Panc1 (cell line): ENCODE data around the gene TTLL6. TPM values are rescaled to one million over a fixed set of nuclear protein-coding genes. Genes with fewer than 3 reads are reported as not detected.

Experiments used
- ATAC-seq: fragments of 200-7000 bp; cut with Tn5 transposase; 2 replicates; pipeline ENCODE4 v1.9.1; 2020; ENCODE audit warnings: mild to moderate bottlenecking, moderate library complexity
- BruUV-seq: library from RNA; stranded (reverse); fragments of 400-500 nt; replicated peaks from 2 replicates; lab custom pipeline; 2021; lab: Mats Ljungman, UMichigan
- CTCF ChIA-PET: fragments of 300-600 bp; sonication (Branson Sonifier 250); formaldehyde crosslinking; loops from one replicate; lab custom pipeline; 2022; ENCODE audit warnings: antibody characterized with exemption; lab: Charles Lee
- POLR2A ChIA-PET: fragments of 300-600 bp; sonication (Branson Sonifier 250); formaldehyde crosslinking; loops from one replicate; lab custom pipeline; 2022; ENCODE audit warnings: antibody characterized with exemption; lab: Charles Lee
- DNase-seq: peaks from one replicate; pipeline ENCODE4 v3.0.0-alpha.2; 2010; ENCODE audit warnings: low read depth, low spot score
- H3K27ac ChIP-seq: 2 replicates; pipeline ENCODE4 v1.5.1; 2011; ENCODE audit warnings: mild to moderate bottlenecking, low read length, inconsistent platforms
- H3K27me3 ChIP-seq: fragments of 200-500 bp; sonication (Bioruptor generic); 2 replicates; pipeline ENCODE4 v1.6.0; 2014; ENCODE audit warnings: low read length, inconsistent platforms; ENCODE audit not compliant: control insufficient read depth, insufficient read depth
- H3K36me3 ChIP-seq: fragments of 200-500 bp; sonication (Bioruptor generic); 2 replicates; pipeline ENCODE4 v1.5.1; 2014; ENCODE audit warnings: inconsistent platforms, mild to moderate bottlenecking, low read length, moderate library complexity; ENCODE audit not compliant: control insufficient read depth, insufficient read depth
- H3K4me1 ChIP-seq: 2 replicates; pipeline ENCODE4 v1.5.1; 2011; ENCODE audit warnings: inconsistent platforms, mild to moderate bottlenecking, low read length, moderate library complexity; ENCODE audit not compliant: control insufficient read depth, insufficient read depth
- H3K4me3 ChIP-seq, 2 experiments: 2 replicates each; pipeline ENCODE4 v1.5.1; 2011 to 2012; ENCODE audit warnings: low read depth in 2 of 2, low read length in 2 of 2, mild to moderate bottlenecking in 2 of 2, inconsistent platforms in 1 of 2, moderate library complexity in 1 of 2
- H3K9me3 ChIP-seq: fragments of 200-500 bp; sonication (Bioruptor generic); 2 replicates; pipeline ENCODE4 v1.5.1; 2014; ENCODE audit warnings: low read depth, mild to moderate bottlenecking, inconsistent platforms, low read length, moderate library complexity; ENCODE audit not compliant: control insufficient read depth, insufficient read depth
- CTCF ChIP-seq: fragments of 450-650 bp; IDR thresholded peaks from 2 replicates; pipeline ENCODE4 v1.5.1; 2017; ENCODE audit warnings: mild to moderate bottlenecking
- POLR2AphosphoS5 ChIP-seq: IDR thresholded peaks from 2 replicates; pipeline ENCODE4 v1.6.1; 2012; ENCODE audit warnings: mild to moderate bottlenecking, low read depth, low read length, moderate library complexity
- REST ChIP-seq, 2 experiments: IDR thresholded peaks; 2 replicates each; pipeline ENCODE4 v1.6.1; 2011 to 2012; ENCODE audit warnings: low read depth in 2 of 2, control low read depth in 1 of 2, low read length in 1 of 2, mild to moderate bottlenecking in 1 of 2, moderate library complexity in 1 of 2; ENCODE audit not compliant: insufficient read depth in 1 of 2
- SIN3A ChIP-seq: IDR thresholded peaks from 2 replicates; pipeline ENCODE4 v1.6.1; 2012; ENCODE audit warnings: low read depth, mild to moderate bottlenecking, low read length, moderate library complexity, borderline replicate concordance; ENCODE audit not compliant: insufficient read depth
- TCF7L2 ChIP-seq: IDR thresholded peaks from 2 replicates; pipeline ENCODE4 v1.6.1; 2011; ENCODE audit warnings: mild to moderate bottlenecking, low read depth, low read length, inconsistent platforms
- in situ Hi-C: cut with HindIII; loops from 2 replicates; pipeline ENCODE4 v1.10.0; 2016; ENCODE audit warnings: low sequenced_read_pairs, low pct_unique_long_range_greater_than_20kb
- intact Hi-C: fragments of 100-400 bp; cut with micrococcal nuclease; formaldehyde crosslinking; loops from one replicate; pipeline ENCODE4 v1.10.0; 2022; ENCODE audit not compliant: unreplicated experiment
- total RNA-seq: library from RNA; stranded (reverse); gene quantifications from one replicate; pipeline ENCODE4 v1.2.1, GENCODE V29; 2021; ENCODE audit not compliant: unreplicated experiment

TTLL6 gene
- total RNA-seq, 1 experiment from 2014 or later: 2.5 TPM

GRCh38 chr17:48724251-48725003 is 92.6 kb downstream of the TTLL6 start:
- TSS peak; percentile 83 for BruUV-seq
- H3K36me3 ChIP-seq: no peaks in the 10 kb centered on the region
- peaks cover 3% of the 10 kb centered on the region; the same call in 1 of the 2 replicates for H3K4me1 ChIP-seq
- H3K27ac ChIP-seq: no peak overlapping the region
- H3K9me3 ChIP-seq: no peaks in the 10 kb centered on the region
- H3K4me3 ChIP-seq: peak overlapping the region in 1 of 2 experiments; percentile 4; a peak in 1 of 4 replicates
- in situ Hi-C loops: no loop called here
- ChIA-PET CTCF (interaction anchor here (0.6 to 4.6 kb wide), 27 partner anchors 10 to 311 kb away, joined by 3 to 98 read pairs (median 4); no protein-coding TSS in a partner anchor), POLR2A (interaction anchor here (0.6 kb wide), 2 partner anchors 11 to 183 kb away, joined by 3 to 11 read pairs; no protein-coding TSS in a partner anchor)
- peak; percentile 22 for DNase-seq
- TF ChIP-seq REST (IDR thresholded peaks at IDR 0.05; ENCODE audit: insufficient read depth in 1 of 2, low read depth in 2 of 2, low read length in 1 of 2) (no peak), TCF7L2 (peak; percentile 95), CTCF (peak; percentile 95)
- ATAC-seq: peak; percentile 85
- intact Hi-C loops: loop anchor here (1.0 to 5.0 kb wide), 3 partner anchors 47 to 155 kb away; no protein-coding TSS in a partner anchor
- no peaks in the 10 kb centered on the region for H3K27me3 ChIP-seq

- H3K4me1 ChIP-seq: peaks cover 3% of the 10 kb centered on the region; the same call in 1 of the 2 replicates
- H3K9me3 ChIP-seq: no peaks in the 10 kb centered on the region
- no TSS peak for BruUV-seq
- intact Hi-C loops (loop anchor here (1.0 to 5.0 kb wide), 2 partner anchors 46 to 68 kb away; no protein-coding TSS in a partner anchor), in situ Hi-C loops (no loop called here)
- no peak overlapping the region for H3K4me3 ChIP-seq
- ATAC-seq (no peak), DNase-seq (no peak)
- TF ChIP-seq SIN3A: no peak
- no peak for TF ChIP-seq POLR2AphosphoS5
- no peak for TF ChIP-seq CTCF
- TF ChIP-seq REST (IDR thresholded peaks at IDR 0.05; ENCODE audit: insufficient read depth in 1 of 2, low read depth in 2 of 2, low read length in 1 of 2): no peak
- no peak for TF ChIP-seq TCF7L2
- no peaks in the 10 kb centered on the region for H3K27me3 ChIP-seq
- H3K36me3 ChIP-seq: no peaks in the 10 kb centered on the region
- CTCF ChIA-PET: interaction anchor here (0.6 to 4.6 kb wide), 23 partner anchors 8 to 312 kb away, joined by 3 to 98 read pairs (median 4); no protein-coding TSS in a partner anchor
- H3K27ac ChIP-seq: no peak overlapping the region
- POLR2A ChIA-PET: no interaction called here
These were observed 93.4 kb downstream of the TTLL6 start for GRCh38 chr17:48723423-48724250.
